MM.1S (cell line): ENCODE data around the gene BANF1.
A peak's percentile ranks its signal among the peaks of the same experiment; 100 is the strongest.

Experiments used
- DNase-seq: peaks from one replicate; pipeline ENCODE4 v3.0.0-alpha.2; 2015
- H2AFZ ChIP-seq: fragments of 300-600 bp; sonication (generic); 2 replicates; pipeline ENCODE4 v1.6.0; 2016; ENCODE audit warnings: antibody characterized with exemption, low read length
- H3F3A ChIP-seq: fragments of 300-600 bp; sonication (generic); 2 replicates; pipeline ENCODE4 v1.6.1; 2016; ENCODE audit warnings: mild to moderate bottlenecking, antibody characterized with exemption, low read length, moderate library complexity, mixed read lengths; ENCODE audit not compliant: insufficient read depth
- H3K27ac ChIP-seq: fragments of 300-600 bp; sonication (generic); 2 replicates; pipeline ENCODE4 v1.5.1; 2016; ENCODE audit warnings: mild to moderate bottlenecking, low read length
- H3K27me3 ChIP-seq: fragments of 300-600 bp; sonication (generic); replicated peaks from 2 replicates; pipeline ENCODE4 v1.6.0; 2016; ENCODE audit warnings: low read length; ENCODE audit not compliant: insufficient read depth
- H3K36me3 ChIP-seq: fragments of 300-600 bp; sonication (generic); replicated peaks from 2 replicates; pipeline ENCODE4 v1.6.1; 2016; ENCODE audit warnings: mild to moderate bottlenecking, low read length, mixed read lengths; ENCODE audit not compliant: insufficient read depth
- H3K4me1 ChIP-seq: fragments of 300-600 bp; sonication (generic); 2 replicates; pipeline ENCODE4 v1.6.1; 2016; ENCODE audit warnings: low read length, mixed read lengths
- H3K4me2 ChIP-seq: fragments of 300-600 bp; sonication (generic); 2 replicates; pipeline ENCODE4 v1.6.0; 2016; ENCODE audit warnings: low read depth, low read length
- H3K4me3 ChIP-seq: fragments of 300-600 bp; sonication (generic); 2 replicates; pipeline ENCODE4 v1.5.1; 2016; ENCODE audit warnings: low read length, mixed read lengths
- H3K79me2 ChIP-seq: fragments of 300-600 bp; sonication (generic); 2 replicates; pipeline ENCODE4 v1.6.1; 2016; ENCODE audit warnings: mixed run types, low read length, mixed read lengths
- H3K9ac ChIP-seq: fragments of 300-600 bp; sonication (generic); 2 replicates; pipeline ENCODE4 v1.6.1; 2016; ENCODE audit warnings: low read length, mixed read lengths
- H3K9me2 ChIP-seq: fragments of 300-600 bp; sonication (generic); replicated peaks from 2 replicates; pipeline ENCODE4 v1.6.1; 2016; ENCODE audit warnings: mild to moderate bottlenecking, low read length, mixed read lengths; ENCODE audit not compliant: insufficient read depth
- H3K9me3 ChIP-seq: fragments of 300-600 bp; sonication (generic); replicated peaks from 2 replicates; pipeline ENCODE4 v1.6.1; 2016; ENCODE audit warnings: mild to moderate bottlenecking, low read length, mixed read lengths; ENCODE audit not compliant: insufficient read depth
- H4K20me1 ChIP-seq: fragments of 300-600 bp; sonication (generic); 2 replicates; pipeline ENCODE4 v1.6.1; 2016; ENCODE audit warnings: mild to moderate bottlenecking, low read length, moderate library complexity, mixed read lengths; ENCODE audit not compliant: insufficient read depth
- EZH2 ChIP-seq: fragments of 300-600 bp; sonication (generic); optimal IDR thresholded peaks from 2 replicates; pipeline ENCODE3; 2017; ENCODE audit warnings: low read depth, mild to moderate bottlenecking, antibody characterized with exemption, low read length, mixed read lengths
- EZH2phosphoT487 ChIP-seq: fragments of 300-600 bp; sonication (generic); IDR thresholded peaks from 2 replicates; pipeline ENCODE4 v1.6.1; 2018; ENCODE audit warnings: antibody characterized with exemption, low read length
- TF ChIP-seq, protein P1 (sequence below): fragments of 300-600 bp; sonication (generic); IDR thresholded peaks from 2 replicates; pipeline ENCODE4 v1.5.1; 2016; ENCODE audit warnings: antibody characterized with exemption, low read length, mixed read lengths

BANF1 gene

GRCh38 chr11:66006134-66006890 is 4.0 kb downstream of the BANF1 start:
- H3K4me1 ChIP-seq: peaks cover 40% of the 10 kb centered on the region
- peaks cover 28% of the 10 kb centered on the region for H3K79me2 ChIP-seq
- peak overlapping the region; percentile 15; the same call in 1 of the 2 replicates for H3K4me2 ChIP-seq
- no peak overlapping the region for H2AFZ ChIP-seq
- no peaks in the 10 kb centered on the region for H4K20me1 ChIP-seq
- H3F3A ChIP-seq: peaks cover 30% of the 10 kb centered on the region
- no peak for TF ChIP-seq EZH2
- no peak for TF ChIP-seq EZH2phosphoT487
- TF ChIP-seq, protein P1, sequence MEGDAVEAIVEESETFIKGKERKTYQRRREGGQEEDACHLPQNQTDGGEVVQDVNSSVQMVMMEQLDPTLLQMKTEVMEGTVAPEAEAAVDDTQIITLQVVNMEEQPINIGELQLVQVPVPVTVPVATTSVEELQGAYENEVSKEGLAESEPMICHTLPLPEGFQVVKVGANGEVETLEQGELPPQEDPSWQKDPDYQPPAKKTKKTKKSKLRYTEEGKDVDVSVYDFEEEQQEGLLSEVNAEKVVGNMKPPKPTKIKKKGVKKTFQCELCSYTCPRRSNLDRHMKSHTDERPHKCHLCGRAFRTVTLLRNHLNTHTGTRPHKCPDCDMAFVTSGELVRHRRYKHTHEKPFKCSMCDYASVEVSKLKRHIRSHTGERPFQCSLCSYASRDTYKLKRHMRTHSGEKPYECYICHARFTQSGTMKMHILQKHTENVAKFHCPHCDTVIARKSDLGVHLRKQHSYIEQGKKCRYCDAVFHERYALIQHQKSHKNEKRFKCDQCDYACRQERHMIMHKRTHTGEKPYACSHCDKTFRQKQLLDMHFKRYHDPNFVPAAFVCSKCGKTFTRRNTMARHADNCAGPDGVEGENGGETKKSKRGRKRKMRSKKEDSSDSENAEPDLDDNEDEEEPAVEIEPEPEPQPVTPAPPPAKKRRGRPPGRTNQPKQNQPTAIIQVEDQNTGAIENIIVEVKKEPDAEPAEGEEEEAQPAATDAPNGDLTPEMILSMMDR: no peak
- no peaks in the 10 kb centered on the region for H3K27me3 ChIP-seq
- no peaks in the 10 kb centered on the region for H3K9me3 ChIP-seq
- H3K9ac ChIP-seq: 0 out of 2 replicates have a peak overlapping the region, but pooled peaks have one; percentile 2
- H3K4me3 ChIP-seq: no peak overlapping the region
- no peaks in the 10 kb centered on the region for H3K9me2 ChIP-seq
- H3K27ac ChIP-seq: peak overlapping the region; percentile 64; the same call in 1 of the 2 replicates
- no peaks in the 10 kb centered on the region; the same call in 1 of the 2 replicates for H3K36me3 ChIP-seq
- no peak for DNase-seq

DNA sequence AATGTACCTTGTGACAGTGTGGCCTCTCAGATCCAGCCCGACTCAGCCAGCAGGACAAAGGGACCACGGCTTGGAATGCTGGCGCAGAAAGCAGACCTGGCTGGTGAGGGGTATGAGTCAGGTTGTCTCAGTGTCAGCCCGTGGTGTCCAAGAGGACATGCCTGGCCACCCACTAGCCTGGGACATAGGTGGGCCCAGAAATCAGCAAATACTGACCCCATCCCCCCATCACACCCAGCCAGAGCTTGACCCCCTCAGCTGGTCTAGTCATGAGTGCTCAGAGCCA is 4.5 kb downstream of the BANF1 start:
- Histone ChIP-seq H2AFZ (no peak overlapping the region), H3K9ac (no peak overlapping the region), H4K20me1 (no peaks in the 10 kb centered on the region), H3K36me3 (no peaks in the 10 kb centered on the region; the same call in 1 of the 2 replicates), H3F3A (peaks cover 26% of the 10 kb centered on the region), H3K9me2 (no peaks in the 10 kb centered on the region), H3K4me3 (no peak overlapping the region), H3K27ac (peak overlapping the region; percentile 64; the same call in 1 of the 2 replicates), H3K9me3 (no peaks in the 10 kb centered on the region), H3K27me3 (no peaks in the 10 kb centered on the region), H3K4me1 (peaks cover 40% of the 10 kb centered on the region), H3K4me2 (no peak overlapping the region), H3K79me2 (peaks cover 23% of the 10 kb centered on the region)
- no peak for TF ChIP-seq EZH2phosphoT487
- TF ChIP-seq, protein P1: no peak
- TF ChIP-seq EZH2: no peak
- no peak for DNase-seq

DNA sequence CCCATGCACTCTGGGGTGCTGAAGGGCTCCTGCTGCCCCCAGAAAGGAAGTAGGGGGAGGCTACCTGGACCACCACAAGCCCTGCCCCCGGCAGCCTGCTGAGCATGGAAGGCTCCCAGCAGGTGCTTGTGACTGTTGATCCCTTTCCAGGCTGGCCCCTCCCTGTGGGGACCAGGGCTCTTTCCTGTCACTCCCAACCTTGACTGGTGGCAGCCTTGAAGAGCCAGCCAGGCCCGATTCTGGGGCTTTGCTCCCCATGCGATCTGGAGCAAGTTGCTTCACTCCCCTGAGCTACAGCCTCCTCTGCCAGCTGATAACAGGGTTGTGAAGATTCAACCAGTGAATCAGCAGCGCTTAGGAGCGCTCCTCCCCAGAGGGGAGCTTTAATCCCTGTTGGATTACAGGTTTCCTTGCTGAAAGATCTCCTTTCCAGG is 4.9 kb downstream of the BANF1 start:
- Histone ChIP-seq H3K27ac (peak overlapping the region; percentile 64; the same call in 1 of the 2 replicates), H3K9me2 (no peaks in the 10 kb centered on the region), H3K4me2 (no peak overlapping the region), H3K9ac (no peak overlapping the region), H4K20me1 (no peaks in the 10 kb centered on the region), H3K9me3 (no peaks in the 10 kb centered on the region), H3K4me1 (peaks cover 40% of the 10 kb centered on the region), H3K36me3 (no peaks in the 10 kb centered on the region; the same call in 1 of the 2 replicates), H2AFZ (no peak overlapping the region), H3K4me3 (no peak overlapping the region), H3F3A (peaks cover 22% of the 10 kb centered on the region), H3K79me2 (peaks cover 21% of the 10 kb centered on the region), H3K27me3 (no peaks in the 10 kb centered on the region)
- DNase-seq: no peak
- TF ChIP-seq EZH2 (no peak), EZH2phosphoT487 (no peak)
- TF ChIP-seq, protein P1: no peak
